ENCODE data around the gene TMEM150B. TPM values are rescaled to one million over a fixed set of nuclear protein-coding genes. Genes with fewer than 3 reads are reported as not detected.

Gene TMEM150B
- total RNA-seq, 1 experiment from 2014 or later: 1.6 TPM

GRCh38 chr19:55348317-55349034 lies 23.3 kb upstream of the TMEM150B start:
- ChIA-PET POLR2A (interaction anchor here (0.5 to 2.0 kb wide), 3 partner anchors 9 to 96 kb away, joined by 3 to 23 read pairs (median 9); partner anchors contain the start of genes HSPBP1 and KMT5C), CTCF (interaction anchor here (1.1 kb wide), 1 partner anchor 9 kb away, joined by 4 read pairs; the partner anchor contains the start of gene KMT5C)
- H3K4me1 Mint-ChIP-seq (ENCODE audit: low read depth, unreplicated experiment): peaks cover 9% of the 10 kb centered on the region
- H3K36me3 ChIP-seq (ENCODE audit: control insufficient read depth, insufficient read depth, low read length): peaks cover 3% of the 10 kb centered on the region; the same call in 1 of the 2 replicates
- no peak for TF ChIP-seq CTCF (IDR thresholded peaks at IDR 0.05; ENCODE audit: insufficient read depth in 1 of 2, low read depth in 1 of 2, low read length in 1 of 2, severe bottlenecking in 1 of 2, unreplicated experiment in 1 of 2)
- H3K4me3 ChIP-seq (ENCODE audit: low read depth, low read length): no peak overlapping the region
- no peaks in the 10 kb centered on the region for H3K9me3 ChIP-seq
- H3K27me3 ChIP-seq (replicated peaks; ENCODE audit: control insufficient read depth, insufficient read depth, low read length): peaks cover 5% of the 10 kb centered on the region
- intact Hi-C loops (cut with micrococcal nuclease; ENCODE audit: unreplicated experiment): no loop called here
- H3K27me3 Mint-ChIP-seq (ENCODE audit: insufficient read depth, unreplicated experiment): peaks cover 10% of the 10 kb centered on the region
- peak in 1 of 2 experiments; percentile 30 for DNase-seq
- peaks cover 15% of the 10 kb centered on the region for H3K4me1 ChIP-seq
- no peak overlapping the region for H3K27ac Mint-ChIP-seq (ENCODE audit: unreplicated experiment)
- no peaks in the 10 kb centered on the region for H3K9me3 Mint-ChIP-seq (ENCODE audit: unreplicated experiment)
- peaks cover 18% of the 10 kb centered on the region for H3K36me3 Mint-ChIP-seq (ENCODE audit: insufficient read depth, unreplicated experiment)
- H3K4me3 Mint-ChIP-seq (ENCODE audit: unreplicated experiment): no peak overlapping the region
- no TSS peak for BruUV-seq (replicated peaks)

- Mint-ChIP-seq H3K36me3 (ENCODE audit: insufficient read depth, unreplicated experiment) (peaks cover 22% of the 10 kb centered on the region), H3K4me3 (ENCODE audit: unreplicated experiment) (no peak overlapping the region), H3K4me1 (ENCODE audit: low read depth, unreplicated experiment) (peaks cover 3% of the 10 kb centered on the region), H3K27ac (ENCODE audit: unreplicated experiment) (no peak overlapping the region), H3K27me3 (ENCODE audit: insufficient read depth, unreplicated experiment) (peaks cover 5% of the 10 kb centered on the region), H3K9me3 (ENCODE audit: unreplicated experiment) (no peaks in the 10 kb centered on the region)
- ChIA-PET CTCF (no interaction called here), POLR2A (interaction anchor here (0.6 kb wide), 1 partner anchor 8 kb away, joined by 3 read pairs; no protein-coding TSS in a partner anchor)
- Histone ChIP-seq H3K4me1 (peaks cover 5% of the 10 kb centered on the region), H3K27me3 (replicated peaks; ENCODE audit: control insufficient read depth, insufficient read depth, low read length) (no peaks in the 10 kb centered on the region; the same call in 1 of the 2 replicates), H3K4me3 (ENCODE audit: low read depth, low read length) (no peak overlapping the region), H3K36me3 (ENCODE audit: control insufficient read depth, insufficient read depth, low read length) (peaks cover 3% of the 10 kb centered on the region; the same call in 1 of the 2 replicates), H3K9me3 (no peaks in the 10 kb centered on the region)
- intact Hi-C loops (cut with micrococcal nuclease; ENCODE audit: unreplicated experiment): no loop called here
- BruUV-seq (replicated peaks): no TSS peak
- peak in 1 of 2 experiments; percentile 32 for DNase-seq
- no peak for TF ChIP-seq CTCF (IDR thresholded peaks at IDR 0.05; ENCODE audit: insufficient read depth in 1 of 2, low read depth in 1 of 2, low read length in 1 of 2, severe bottlenecking in 1 of 2, unreplicated experiment in 1 of 2)
These were observed 22.4 kb upstream of the TMEM150B start for GRCh38 chr19:55347442-55348009.

GRCh38 chr19:55346725-55347441 lies 21.7 kb upstream of the TMEM150B start:
- H3K9me3 Mint-ChIP-seq (ENCODE audit: unreplicated experiment): no peaks in the 10 kb centered on the region
- peaks cover 4% of the 10 kb centered on the region for H3K27me3 Mint-ChIP-seq (ENCODE audit: insufficient read depth, unreplicated experiment)
- peak in 1 of 2 experiments; percentile 28 for DNase-seq
- peaks cover 20% of the 10 kb centered on the region for H3K36me3 Mint-ChIP-seq (ENCODE audit: insufficient read depth, unreplicated experiment)
- ChIA-PET POLR2A (interaction anchor here (0.6 kb wide), 1 partner anchor 8 kb away, joined by 3 read pairs; no protein-coding TSS in a partner anchor), CTCF (no interaction called here)
- H3K9me3 ChIP-seq: no peaks in the 10 kb centered on the region
- H3K4me1 ChIP-seq: no peaks in the 10 kb centered on the region
- TF ChIP-seq CTCF (IDR thresholded peaks at IDR 0.05; ENCODE audit: insufficient read depth in 1 of 2, low read depth in 1 of 2, low read length in 1 of 2, severe bottlenecking in 1 of 2, unreplicated experiment in 1 of 2): no peak
- intact Hi-C loops (cut with micrococcal nuclease; ENCODE audit: unreplicated experiment): no loop called here
- H3K27ac Mint-ChIP-seq (ENCODE audit: unreplicated experiment): no peak overlapping the region
- no TSS peak for BruUV-seq (replicated peaks)
- no peak overlapping the region for H3K4me3 ChIP-seq (ENCODE audit: low read depth, low read length)
- no peaks in the 10 kb centered on the region for H3K4me1 Mint-ChIP-seq (ENCODE audit: low read depth, unreplicated experiment)
- H3K36me3 ChIP-seq (ENCODE audit: control insufficient read depth, insufficient read depth, low read length): peaks cover 3% of the 10 kb centered on the region; the same call in 1 of the 2 replicates
- H3K27me3 ChIP-seq (replicated peaks; ENCODE audit: control insufficient read depth, insufficient read depth, low read length): no peaks in the 10 kb centered on the region; the same call in 1 of the 2 replicates
- no peak overlapping the region for H3K4me3 Mint-ChIP-seq (ENCODE audit: unreplicated experiment)
